ENCODE measurements around the gene ATP2B2.

DNA sequence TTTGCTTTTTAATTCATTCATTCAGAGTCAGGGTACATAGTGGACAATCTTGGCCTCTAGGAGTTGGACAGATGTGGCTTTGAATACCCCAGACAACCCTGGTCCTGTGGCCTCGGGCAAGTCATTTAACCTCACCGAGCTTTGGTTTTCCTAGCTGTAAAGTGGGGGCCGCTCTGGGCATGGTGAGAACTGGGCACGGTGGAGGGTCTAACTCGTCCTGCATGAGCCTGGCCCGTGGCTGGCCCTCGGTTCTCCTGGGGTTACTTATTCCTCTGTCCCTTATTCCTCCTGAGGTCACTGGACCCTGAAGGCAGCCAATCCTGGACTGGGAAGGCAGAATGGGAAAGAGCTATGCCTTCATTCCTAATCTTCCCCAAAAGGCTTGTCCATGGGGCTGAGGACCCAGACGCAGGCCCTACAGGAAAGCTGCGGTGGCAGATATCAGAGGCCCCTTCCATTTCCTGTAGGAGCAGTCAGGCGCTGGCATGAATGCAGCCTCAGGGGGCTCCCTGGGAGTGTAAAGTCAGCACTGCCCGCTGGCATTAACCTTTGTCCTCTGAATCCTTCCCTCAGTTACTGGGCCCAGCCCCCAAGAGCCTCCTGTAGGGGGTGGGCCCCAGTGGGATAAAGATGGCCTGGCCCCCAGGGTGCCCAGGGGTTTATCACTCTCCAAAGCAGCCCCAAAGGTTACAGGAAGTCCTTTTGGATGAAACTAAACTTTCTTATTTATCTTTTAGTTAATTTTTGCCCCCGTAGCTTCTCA lies 166.6 kb downstream of the ATP2B2 start:
- TF ChIP-seq, protein P1, sequence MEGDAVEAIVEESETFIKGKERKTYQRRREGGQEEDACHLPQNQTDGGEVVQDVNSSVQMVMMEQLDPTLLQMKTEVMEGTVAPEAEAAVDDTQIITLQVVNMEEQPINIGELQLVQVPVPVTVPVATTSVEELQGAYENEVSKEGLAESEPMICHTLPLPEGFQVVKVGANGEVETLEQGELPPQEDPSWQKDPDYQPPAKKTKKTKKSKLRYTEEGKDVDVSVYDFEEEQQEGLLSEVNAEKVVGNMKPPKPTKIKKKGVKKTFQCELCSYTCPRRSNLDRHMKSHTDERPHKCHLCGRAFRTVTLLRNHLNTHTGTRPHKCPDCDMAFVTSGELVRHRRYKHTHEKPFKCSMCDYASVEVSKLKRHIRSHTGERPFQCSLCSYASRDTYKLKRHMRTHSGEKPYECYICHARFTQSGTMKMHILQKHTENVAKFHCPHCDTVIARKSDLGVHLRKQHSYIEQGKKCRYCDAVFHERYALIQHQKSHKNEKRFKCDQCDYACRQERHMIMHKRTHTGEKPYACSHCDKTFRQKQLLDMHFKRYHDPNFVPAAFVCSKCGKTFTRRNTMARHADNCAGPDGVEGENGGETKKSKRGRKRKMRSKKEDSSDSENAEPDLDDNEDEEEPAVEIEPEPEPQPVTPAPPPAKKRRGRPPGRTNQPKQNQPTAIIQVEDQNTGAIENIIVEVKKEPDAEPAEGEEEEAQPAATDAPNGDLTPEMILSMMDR (IDR thresholded peaks at IDR 0.05; ENCODE audit: borderline replicate concordance, extremely low read depth, low read length, poor library complexity, severe bottlenecking): no peak
- TF ChIP-seq EZH2 (IDR thresholded peaks at IDR 0.05; ENCODE audit: borderline replicate concordance, low read depth, low read length, severe bottlenecking): no peak
